Psoas muscle (tissue), 8 donors: ENCODE measurements around the gene DOK3. TPM values are rescaled to one million over a fixed set of nuclear protein-coding genes. Genes with fewer than 3 reads are reported as not detected.

Source experiments
- ATAC-seq, 4 donors: fragments of 200-7000 bp; cut with Tn5 transposase; one replicate each; pipeline ENCODE4 v1.9.1; 2020; ENCODE audit warnings: moderate library complexity in 3 of 4, mild to moderate bottlenecking in 2 of 4
- DNase-seq, 2 donors: peaks; one replicate each; pipeline ENCODE4 v3.0.0-alpha.2; 2020
- H3K27ac ChIP-seq: fragments of 200-600 bp; one replicate; pipeline ENCODE4 v1.8.0; 2022
- H3K27me3 ChIP-seq, 3 donors: fragments of 200-600 bp in 1 of 3; one replicate each; pipeline versions ENCODE4 v1.6.1 to v1.8.0; 2013 to 2022; ENCODE audit warnings: low read length in 2 of 3, mild to moderate bottlenecking in 2 of 3, moderate library complexity in 1 of 3; ENCODE audit not compliant: insufficient read depth in 3 of 3
- H3K36me3 ChIP-seq, 2 donors: fragments of 200-600 bp in 1 of 2; one replicate each; pipeline versions ENCODE4 v1.6.1 to v1.8.0; 2013 to 2022; ENCODE audit warnings: low read depth in 1 of 2, mild to moderate bottlenecking in 1 of 2, moderate library complexity in 1 of 2; ENCODE audit not compliant: insufficient read depth in 1 of 2
- H3K4me1 ChIP-seq: fragments of 200-600 bp; one replicate; pipeline ENCODE4 v1.8.0; 2022
- H3K4me3 ChIP-seq: fragments of 200-600 bp; one replicate; pipeline ENCODE4 v1.8.0; 2022; ENCODE audit warnings: mild to moderate bottlenecking
- H3K9me3 ChIP-seq: fragments of 200-600 bp; one replicate; pipeline ENCODE4 v1.8.0; 2022
- WGBS, 3 donors: extraction: QIAGEN DNeasy Blood & Tissue Kit; methylation state at CpG; one replicate each; pipeline versions ENCODE4 v1.1.6 to v1.1.7; 2013; 5-methylcytosine and 5-hydroxymethylcytosine counted together
- intact Hi-C, 2 donors: fragments of 100-400 bp; cut with DNase I; formaldehyde crosslinking; loops; one replicate each; pipeline versions ENCODE4 v1.11.0 to v1.14.2; 2022
- polyA plus RNA-seq, 3 donors: library from polyadenylated mRNA; stranded (reverse); fragments of 200-250 nt; gene quantifications; one replicate each; pipeline ENCODE4 v1.2.3, GENCODE V29; 2013
- total RNA-seq, 4 donors: library from RNA; stranded (reverse); fragmentation: NEBNext Ultra II Directional in 2 of 4; extraction: Animal tissue kit (Norgen Biotek cat#: 25700) in 2 of 4; gene quantifications; one replicate each; pipeline versions ENCODE4 v1.2.1 to v1.2.4, GENCODE V29; 2021 to 2023
- TF ChIP-seq, protein P1 (sequence below): fragments of 200-600 bp; IDR thresholded peaks from one replicate; pipeline ENCODE4 v1.8.0; 2022; ENCODE audit warnings: antibody characterized with exemption
- donor health status: healthy with polysubstance abuse.
- donor health status: DM: no; HTN: no; CAD: no; lungs with moderate emphysema.
- donor health status: Bipolar disorder and iron deficiency.
- donor health status: healthy.
- donor health status: DM: yes; HTN: yes; CAD: no.
- donor health status: DM: no; HTN: no; CAD: no.
- donor health status: DM: no; HTN: no; CAD: no.
- donor health status: DM: yes; HTN: yes; CAD: no.

The DOK3 gene
- total and polyA plus RNA-seq, 7 donors = 0.44 to 5.4 (median 3.3) TPM

DNA sequence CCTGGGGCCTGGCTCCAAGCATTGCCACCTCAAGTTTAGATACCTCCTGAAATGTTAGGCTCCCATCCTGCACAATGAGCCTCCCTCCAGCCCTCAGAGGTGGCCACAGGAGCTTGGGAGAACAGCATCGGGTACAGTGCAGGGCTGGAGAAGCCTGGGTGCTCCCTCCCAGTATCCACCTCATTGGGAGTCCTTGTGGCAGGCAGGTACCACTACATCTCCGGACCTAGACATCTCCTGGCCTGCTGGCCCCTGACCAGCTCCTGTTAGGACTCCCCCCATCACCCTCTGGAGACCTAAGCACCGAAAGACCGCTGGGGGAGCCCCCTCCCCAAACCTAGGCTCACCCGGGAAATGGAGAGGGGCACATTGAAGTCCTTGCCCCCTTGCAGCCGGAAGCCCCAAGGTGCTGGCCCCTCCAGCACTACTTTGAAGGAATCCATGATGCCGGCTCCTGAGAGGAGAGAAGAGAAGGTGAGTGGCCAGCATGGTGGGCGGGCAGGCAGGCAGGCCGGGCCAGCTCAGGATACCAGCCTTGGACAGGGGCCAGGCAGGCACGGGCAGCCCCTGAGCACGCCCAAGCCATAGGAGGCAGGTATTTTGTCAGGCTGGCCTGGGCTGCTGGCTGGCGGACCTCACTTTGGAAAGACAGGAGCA lies 13.4 kb downstream of the DOK3 start:
- Histone ChIP-seq H3K4me1 (peaks cover 39% of the 10 kb centered on the region), H3K27ac (peak overlapping the region; percentile 94), H3K4me3 (peak overlapping the region; percentile 85), H3K9me3 (no peaks in the 10 kb centered on the region), H3K27me3 (no peaks in the 10 kb centered on the region), H3K36me3 (peaks cover 0 to 34% of the 10 kb centered on the region in 2 donors)
- ATAC-seq (peak in 1 of 4 donors; percentile 1), DNase-seq (no peak)
- TF ChIP-seq, protein P1, sequence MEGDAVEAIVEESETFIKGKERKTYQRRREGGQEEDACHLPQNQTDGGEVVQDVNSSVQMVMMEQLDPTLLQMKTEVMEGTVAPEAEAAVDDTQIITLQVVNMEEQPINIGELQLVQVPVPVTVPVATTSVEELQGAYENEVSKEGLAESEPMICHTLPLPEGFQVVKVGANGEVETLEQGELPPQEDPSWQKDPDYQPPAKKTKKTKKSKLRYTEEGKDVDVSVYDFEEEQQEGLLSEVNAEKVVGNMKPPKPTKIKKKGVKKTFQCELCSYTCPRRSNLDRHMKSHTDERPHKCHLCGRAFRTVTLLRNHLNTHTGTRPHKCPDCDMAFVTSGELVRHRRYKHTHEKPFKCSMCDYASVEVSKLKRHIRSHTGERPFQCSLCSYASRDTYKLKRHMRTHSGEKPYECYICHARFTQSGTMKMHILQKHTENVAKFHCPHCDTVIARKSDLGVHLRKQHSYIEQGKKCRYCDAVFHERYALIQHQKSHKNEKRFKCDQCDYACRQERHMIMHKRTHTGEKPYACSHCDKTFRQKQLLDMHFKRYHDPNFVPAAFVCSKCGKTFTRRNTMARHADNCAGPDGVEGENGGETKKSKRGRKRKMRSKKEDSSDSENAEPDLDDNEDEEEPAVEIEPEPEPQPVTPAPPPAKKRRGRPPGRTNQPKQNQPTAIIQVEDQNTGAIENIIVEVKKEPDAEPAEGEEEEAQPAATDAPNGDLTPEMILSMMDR = peak; percentile 30
- intact Hi-C loops = no loop called here
- WGBS, 3 donors = 18 to 28% (median 26%) methylated on average over 12 of the region's 12 CpGs

DNA sequence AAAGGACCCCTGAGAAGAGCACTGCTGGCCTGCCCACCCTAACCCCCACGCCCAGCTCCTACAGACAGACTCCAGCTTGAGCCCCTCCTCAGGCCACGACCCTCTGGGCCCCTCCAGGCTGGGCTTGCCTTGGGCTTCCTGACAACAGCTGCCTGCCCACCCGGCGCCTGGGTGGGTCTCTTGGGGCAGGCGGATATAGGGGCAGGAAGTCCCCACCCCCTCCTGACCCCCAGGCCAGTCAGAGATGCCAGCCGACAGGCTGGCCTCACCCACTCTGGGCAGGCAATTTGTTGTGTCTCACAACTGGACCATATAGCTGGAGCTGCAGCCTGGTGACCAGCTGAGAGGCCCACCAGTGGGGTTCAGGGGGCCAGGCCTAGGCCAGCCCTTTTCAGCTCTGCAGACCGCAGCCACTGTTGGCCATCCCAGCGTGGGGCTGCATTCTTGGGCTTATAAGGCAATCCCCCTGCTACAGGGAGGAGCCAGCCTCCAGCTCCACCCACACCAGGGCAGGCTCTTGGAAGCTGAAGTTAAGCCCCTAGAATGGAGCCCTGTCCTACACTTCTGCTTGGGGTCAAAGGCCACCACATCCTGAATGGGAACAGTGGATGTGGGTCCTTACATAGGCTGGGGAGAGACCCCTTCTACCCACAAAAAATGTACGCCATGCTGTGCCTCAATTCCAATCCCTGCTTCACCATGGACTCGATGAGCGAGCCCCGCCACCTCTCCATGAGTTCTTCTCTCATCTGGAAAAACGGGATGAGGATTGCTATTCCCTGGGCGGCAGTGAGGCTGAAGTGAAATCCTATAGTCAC lies 14.2 kb downstream of the DOK3 start:
- Histone ChIP-seq H3K27ac (peak overlapping the region; percentile 94), H3K27me3 (no peaks in the 10 kb centered on the region), H3K4me3 (peak overlapping the region; percentile 85), H3K4me1 (peaks cover 39% of the 10 kb centered on the region), H3K36me3 (peaks cover 0 to 42% of the 10 kb centered on the region in 2 donors), H3K9me3 (no peaks in the 10 kb centered on the region)
- 44 to 49% (median 46%) methylated on average over 12 to 14 of the region's 14 CpGs for WGBS, 3 donors
- ATAC-seq (no peak), DNase-seq (peak; percentile 67 to 74)
- TF ChIP-seq, protein P1 = no peak
- intact Hi-C loops = no loop called here

DNA sequence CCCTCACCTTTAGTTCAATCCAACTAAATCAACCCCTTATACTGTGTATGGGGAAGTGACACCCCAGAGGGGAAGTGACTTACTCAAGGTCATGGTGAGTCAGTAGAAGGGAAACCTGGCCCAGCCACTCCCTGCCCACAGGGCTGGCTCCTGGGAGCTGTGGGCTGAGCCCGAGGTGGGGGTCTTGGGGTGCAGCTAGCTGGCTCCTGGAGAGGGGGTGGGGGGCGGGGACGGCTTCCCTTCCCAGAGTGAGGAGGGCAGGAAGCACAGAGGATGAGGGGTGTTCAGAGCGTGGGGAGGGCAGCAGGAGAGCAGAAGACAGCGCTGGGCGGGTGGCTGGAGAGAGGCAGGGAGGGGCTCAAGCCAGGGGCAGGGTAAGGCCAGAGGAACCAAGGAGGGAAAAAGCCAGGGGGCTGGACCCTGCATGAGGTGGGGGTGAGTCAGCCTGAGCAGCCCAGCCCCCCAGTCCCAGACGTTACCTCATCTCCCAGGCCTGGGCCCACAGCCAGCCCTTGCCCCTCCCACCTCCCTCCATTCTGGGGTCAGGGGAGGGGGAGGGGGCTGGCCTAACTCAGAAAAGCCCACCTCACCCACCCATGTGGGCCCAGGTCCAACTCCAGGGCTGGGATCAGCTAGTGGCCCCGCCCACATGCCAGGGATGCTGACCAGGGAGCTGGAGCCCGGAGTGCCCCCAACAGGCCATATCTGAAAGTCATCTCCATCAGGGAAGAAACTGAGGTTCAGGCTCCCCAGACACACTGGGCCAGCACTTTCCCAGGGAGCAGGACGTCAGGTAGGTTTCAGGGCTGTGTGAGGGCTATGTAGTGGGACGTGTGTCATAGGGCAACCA lies 15.1 kb downstream of the DOK3 start:
- TF ChIP-seq, protein P1 = no peak
- H3K4me3 ChIP-seq = peak overlapping the region; percentile 85
- no peaks in the 10 kb centered on the region for H3K27me3 ChIP-seq
- H3K36me3 ChIP-seq = peaks cover 0 to 50% of the 10 kb centered on the region in 2 donors
- peaks cover 39% of the 10 kb centered on the region for H3K4me1 ChIP-seq
- 50 to 54% (median 50%) methylated on average over 10 to 11 of the region's 11 CpGs for WGBS, 3 donors
- no peaks in the 10 kb centered on the region for H3K9me3 ChIP-seq
- H3K27ac ChIP-seq = peak overlapping the region; percentile 94
- DNase-seq (peak; percentile 69 to 83), ATAC-seq (peak in 2 of 4 donors; percentile 18 to 27)
- intact Hi-C loops = no loop called here

DNA sequence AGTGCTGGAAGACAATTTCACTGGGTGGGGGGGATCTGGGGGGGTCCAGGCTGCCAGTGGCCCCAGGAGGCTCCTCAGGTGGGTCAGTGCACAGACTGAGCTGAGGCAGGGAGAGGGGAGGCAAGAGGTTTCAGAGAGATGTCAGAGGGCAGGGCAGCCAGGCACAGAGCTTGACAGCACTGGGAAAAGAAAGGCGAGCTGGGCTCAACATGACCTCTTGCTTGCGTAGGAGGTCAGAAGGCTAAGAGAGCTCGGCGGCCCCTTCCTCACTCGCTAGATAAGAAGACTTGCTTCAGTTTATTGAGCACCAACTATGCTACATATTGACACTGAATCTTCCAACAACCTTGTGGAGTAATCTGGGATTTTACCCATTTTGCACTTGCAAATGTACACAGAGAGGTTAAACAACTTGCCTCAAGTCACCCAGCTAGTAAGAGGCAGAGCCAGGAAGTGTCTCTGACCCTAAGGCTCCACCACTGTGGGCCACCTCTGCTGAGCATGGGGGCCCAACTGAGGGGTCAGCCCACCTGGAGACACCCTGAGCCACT lies 15.8 kb downstream of the DOK3 start:
- TF ChIP-seq, protein P1 = no peak
- H3K27ac ChIP-seq = peak overlapping the region; percentile 94
- ATAC-seq = no peak
- H3K4me3 ChIP-seq = no peak overlapping the region
- no peaks in the 10 kb centered on the region for H3K9me3 ChIP-seq
- H3K36me3 ChIP-seq = peaks cover 0 to 57% of the 10 kb centered on the region in 2 donors
- no peak for DNase-seq
- H3K4me1 ChIP-seq = peaks cover 39% of the 10 kb centered on the region
- no peaks in the 10 kb centered on the region for H3K27me3 ChIP-seq
- intact Hi-C loops = no loop called here
- 78 to 92% (median 85%) methylated on average over 5 of the region's 5 CpGs for WGBS, 3 donors
